GM23248 (cell line): ENCODE measurements around the gene SEMA5A. TPM values are rescaled to one million over a fixed set of nuclear protein-coding genes. Genes with fewer than 3 reads are reported as not detected.
A peak's percentile ranks its signal among the peaks of the same experiment; 100 is the strongest.

Experiments
- DNase-seq: peaks from one replicate; pipeline ENCODE4 v3.0.0-alpha.2; 2015
- H2AFZ ChIP-seq: fragments of 200-600 bp; sonication (generic); 2 replicates; pipeline ENCODE4 v1.6.1; 2016; ENCODE audit warnings: antibody characterized with exemption
- H3F3A ChIP-seq: fragments of 200-600 bp; sonication (generic); 2 replicates; pipeline ENCODE4 v1.6.1; 2016; ENCODE audit warnings: mild to moderate bottlenecking, antibody characterized with exemption, mixed run types; ENCODE audit not compliant: insufficient read depth
- H3K27ac ChIP-seq: fragments of 200-600 bp; sonication (generic); 2 replicates; pipeline ENCODE4 v1.5.1; 2016; ENCODE audit warnings: mild to moderate bottlenecking
- H3K27me3 ChIP-seq: fragments of 200-600 bp; sonication (generic); replicated peaks from 2 replicates; pipeline ENCODE4 v1.6.1; 2016; ENCODE audit warnings: mild to moderate bottlenecking; ENCODE audit not compliant: insufficient read depth
- H3K36me3 ChIP-seq: fragments of 200-600 bp; sonication (generic); 2 replicates; pipeline ENCODE4 v1.6.1; 2016; ENCODE audit warnings: low read depth, mild to moderate bottlenecking
- H3K4me1 ChIP-seq: fragments of 200-600 bp; sonication (generic); 2 replicates; pipeline ENCODE4 v1.6.1; 2016; ENCODE audit warnings: mild to moderate bottlenecking; ENCODE audit not compliant: insufficient read depth
- H3K4me2 ChIP-seq: fragments of 200-600 bp; sonication (generic); one replicate; pipeline ENCODE4 v1.6.1; 2016; ENCODE audit warnings: mild to moderate bottlenecking; ENCODE audit not compliant: unreplicated experiment
- H3K4me3 ChIP-seq: fragments of 200-600 bp; sonication (generic); 2 replicates; pipeline ENCODE4 v1.5.1; 2016; ENCODE audit warnings: mild to moderate bottlenecking
- H3K79me2 ChIP-seq: fragments of 200-600 bp; sonication (generic); 2 replicates; pipeline ENCODE4 v1.6.1; 2016; ENCODE audit warnings: mild to moderate bottlenecking; ENCODE audit not compliant: insufficient read depth
- H3K9ac ChIP-seq: fragments of 200-600 bp; sonication (generic); 2 replicates; pipeline ENCODE4 v1.6.1; 2016; ENCODE audit warnings: mild to moderate bottlenecking
- H3K9me2 ChIP-seq: fragments of 200-600 bp; sonication (generic); 2 replicates; pipeline ENCODE4 v1.6.1; 2016; ENCODE audit warnings: mixed run types, mild to moderate bottlenecking, moderate library complexity; ENCODE audit not compliant: insufficient read depth
- H3K9me3 ChIP-seq: fragments of 200-600 bp; sonication (generic); one replicate; pipeline ENCODE4 v1.6.1; 2017; ENCODE audit warnings: low read depth
- H4K20me1 ChIP-seq: fragments of 200-600 bp; sonication (generic); 2 replicates; pipeline ENCODE4 v1.6.0; 2016; ENCODE audit not compliant: insufficient read depth
- EZH2 ChIP-seq: fragments of 200-600 bp; sonication (generic); IDR thresholded peaks from 2 replicates; pipeline ENCODE4 v1.6.1; 2018; ENCODE audit warnings: antibody characterized with exemption, mild to moderate bottlenecking; ENCODE audit not compliant: insufficient read depth, poor library complexity, severe bottlenecking
- EZH2phosphoT487 ChIP-seq: fragments of 200-600 bp; sonication (generic); IDR thresholded peaks from 2 replicates; pipeline ENCODE4 v1.6.1; 2018; ENCODE audit warnings: antibody characterized with exemption, moderate library complexity, mild to moderate bottlenecking, low read depth; ENCODE audit not compliant: insufficient read depth
- WGBS, 2 experiments: methylation state at CpG; one replicate each; pipeline ENCODE4 v1.1.6; 2015 to 2017; ENCODE audit warnings: low lambda C conversion rate in 2 of 2, low coverage in 1 of 2; ENCODE audit errors: missing lambda C conversion rate in 2 of 2; 5-methylcytosine and 5-hydroxymethylcytosine counted together
- in situ Hi-C: fragments of 300-500 bp; cut with MboI; formaldehyde crosslinking; loops from 2 replicates; pipeline ENCODE4 v1.15.0; 2020
- polyA plus RNA-seq: library from polyadenylated mRNA; unstranded; fragments of >200 nt; fragmentation: Nextera tagmentation; extraction: Ambion mirVana; gene quantifications from 2 replicates; pipeline ENCODE4 v1.2.1, GENCODE V29; 2016
- total RNA-seq: library from RNA; depleted of rRNA; stranded (reverse); fragments of >200 nt; shearing (Covaris generic); gene quantifications from 2 replicates; pipeline ENCODE4 v1.2.3, GENCODE V29; 2014

The SEMA5A gene
- total and polyA plus RNA-seq, 2 experiments from 2014 or later = 33.5 to 38.2 TPM

DNA sequence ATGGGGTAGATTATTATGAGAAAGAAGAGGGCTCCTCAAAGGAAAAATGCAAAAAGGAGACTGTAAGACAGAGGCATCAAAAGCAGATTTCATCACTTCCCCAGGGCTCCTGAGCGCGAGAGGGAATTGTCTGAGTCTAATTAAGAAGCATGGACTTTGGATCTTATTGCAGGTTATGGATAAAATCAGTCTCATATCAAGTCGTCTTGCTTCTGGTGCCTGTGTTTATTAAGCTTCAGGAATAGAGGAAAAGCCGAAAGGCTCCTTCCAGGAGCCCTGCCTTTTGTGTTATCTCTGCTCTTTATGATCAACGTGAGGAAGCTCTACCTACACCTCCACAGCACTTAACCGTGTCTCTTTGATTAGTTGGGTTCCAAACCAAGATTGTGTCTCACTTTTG lies 25.0 kb upstream of the SEMA5A start:
- no peak overlapping the region for H3K27ac ChIP-seq

DNA sequence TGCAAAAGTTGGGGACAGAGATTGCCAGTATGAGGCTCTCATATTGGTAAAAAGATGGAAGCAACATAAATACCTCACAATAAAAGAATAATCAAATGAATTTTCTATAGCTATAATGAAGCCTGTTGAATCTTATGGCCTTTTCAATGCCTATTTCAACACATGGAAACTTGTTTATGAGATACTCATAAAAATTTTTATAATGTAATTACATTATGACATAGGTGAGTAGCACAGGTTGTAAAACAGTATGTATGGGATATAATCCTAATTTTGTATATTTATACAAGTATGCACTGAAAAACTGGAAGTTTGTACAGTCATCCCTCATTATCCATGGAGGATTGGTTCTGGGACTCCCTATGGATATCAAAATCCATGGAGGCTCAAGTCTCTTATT lies 21.2 kb upstream of the SEMA5A start:
- H3K9me3 ChIP-seq = no peaks in the 10 kb centered on the region
- in situ Hi-C loops = no loop called here
- no peaks in the 10 kb centered on the region; the same call in 1 of the 2 replicates for H3K9me2 ChIP-seq
- H3K36me3 ChIP-seq = no peaks in the 10 kb centered on the region
- no peaks in the 10 kb centered on the region for H3F3A ChIP-seq
- H3K27me3 ChIP-seq = peaks cover 12% of the 10 kb centered on the region; the same call in 1 of the 2 replicates
- no peak overlapping the region for H3K4me2 ChIP-seq
- no peak for DNase-seq
- no peak overlapping the region for H3K9ac ChIP-seq
- TF ChIP-seq EZH2phosphoT487 (no peak), EZH2 (no peak)
- peaks cover 5% of the 10 kb centered on the region for H3K4me1 ChIP-seq
- no peaks in the 10 kb centered on the region for H3K79me2 ChIP-seq
- no peak overlapping the region for H3K4me3 ChIP-seq
- H3K27ac ChIP-seq = no peak overlapping the region
- no peak overlapping the region for H2AFZ ChIP-seq
- no peaks in the 10 kb centered on the region for H4K20me1 ChIP-seq

More for the DNA sequence above, 25.0 kb upstream of the SEMA5A start:
- Histone ChIP-seq H3K9me3 (no peaks in the 10 kb centered on the region), H3K4me1 (no peaks in the 10 kb centered on the region), H3K4me3 (no peak overlapping the region), H2AFZ (no peak overlapping the region), H4K20me1 (no peaks in the 10 kb centered on the region), H3K36me3 (no peaks in the 10 kb centered on the region), H3K9me2 (no peaks in the 10 kb centered on the region), H3K9ac (no peak overlapping the region), H3K4me2 (no peak overlapping the region), H3K79me2 (no peaks in the 10 kb centered on the region), H3K27me3 (peaks cover 12% of the 10 kb centered on the region; the same call in 1 of the 2 replicates), H3F3A (no peaks in the 10 kb centered on the region)
- DNase-seq = no peak
- in situ Hi-C loops = no loop called here
- no peak for TF ChIP-seq EZH2
- WGBS, 2 experiments = 47 to 50% methylated on average over 6 of the region's 6 CpGs

DNA sequence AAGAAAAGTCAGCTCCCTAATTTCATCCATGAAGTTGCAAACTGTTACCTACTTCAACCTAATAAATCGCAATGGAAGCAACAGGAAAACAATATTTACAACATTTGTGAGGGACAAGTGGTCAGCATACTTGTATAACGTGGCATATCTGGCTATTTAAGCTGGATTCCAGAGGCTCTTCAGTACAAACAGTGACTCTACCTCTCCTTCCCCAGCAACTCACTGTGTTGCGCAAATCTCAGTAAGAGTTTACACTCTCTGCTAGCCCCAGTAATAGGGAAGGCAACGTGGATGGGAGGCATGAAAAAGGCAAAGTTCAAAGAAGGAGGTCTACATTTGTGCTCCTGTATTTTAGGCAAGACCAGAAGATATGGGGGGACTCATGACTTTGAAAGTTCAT lies 18.9 kb upstream of the SEMA5A start:
- H3K4me1 ChIP-seq = peaks cover 7% of the 10 kb centered on the region
- H3K9me3 ChIP-seq = no peaks in the 10 kb centered on the region
- in situ Hi-C loops = no loop called here
- 63 to 68% methylated on average over 4 of the region's 4 CpGs for WGBS, 2 experiments
- no peaks in the 10 kb centered on the region for H3K36me3 ChIP-seq
- DNase-seq = no peak
- no peak overlapping the region for H3K4me2 ChIP-seq
- no peaks in the 10 kb centered on the region for H3F3A ChIP-seq
- no peak overlapping the region for H2AFZ ChIP-seq
- TF ChIP-seq EZH2 (no peak), EZH2phosphoT487 (no peak)
- no peak overlapping the region for H3K9ac ChIP-seq
- H4K20me1 ChIP-seq = no peaks in the 10 kb centered on the region
- H3K4me3 ChIP-seq = no peak overlapping the region
- no peaks in the 10 kb centered on the region; the same call in 1 of the 2 replicates for H3K9me2 ChIP-seq
- no peak overlapping the region for H3K27ac ChIP-seq
- H3K79me2 ChIP-seq = no peaks in the 10 kb centered on the region
- peaks cover 12% of the 10 kb centered on the region; the same call in 1 of the 2 replicates for H3K27me3 ChIP-seq

GRCh38 chr5:9562141-9562540 lies 16.3 kb upstream of the SEMA5A start:
- H3K27me3 ChIP-seq = no peaks in the 10 kb centered on the region
- 0 out of 2 replicates have a peak, but pooled peaks cover 5% of the 10 kb centered on the region for H3F3A ChIP-seq
- H2AFZ ChIP-seq = no peak overlapping the region
- no peaks in the 10 kb centered on the region; the same call in 1 of the 2 replicates for H3K9me2 ChIP-seq
- H4K20me1 ChIP-seq = no peaks in the 10 kb centered on the region
- no peaks in the 10 kb centered on the region for H3K79me2 ChIP-seq
- TF ChIP-seq EZH2phosphoT487 (no peak), EZH2 (no peak)
- H3K4me2 ChIP-seq = no peak overlapping the region
- DNase-seq = peak; percentile 67
- H3K4me1 ChIP-seq = peaks cover 13% of the 10 kb centered on the region
- in situ Hi-C loops = no loop called here
- H3K9ac ChIP-seq = no peak overlapping the region
- H3K9me3 ChIP-seq = no peaks in the 10 kb centered on the region
- H3K27ac ChIP-seq = no peak overlapping the region
- no peak overlapping the region for H3K4me3 ChIP-seq
- WGBS, 2 experiments = 52 to 57% methylated on average over 7 of the region's 7 CpGs
- H3K36me3 ChIP-seq = no peaks in the 10 kb centered on the region

GRCh38 chr5:9559965-9560364 lies 14.1 kb upstream of the SEMA5A start:
- Histone ChIP-seq H4K20me1 (no peaks in the 10 kb centered on the region), H3K27me3 (no peaks in the 10 kb centered on the region), H3K36me3 (no peaks in the 10 kb centered on the region), H3K9me3 (no peaks in the 10 kb centered on the region), H3K9me2 (no peaks in the 10 kb centered on the region; the same call in 1 of the 2 replicates), H3K79me2 (no peaks in the 10 kb centered on the region), H3K4me1 (peaks cover 13% of the 10 kb centered on the region), H3K4me2 (no peak overlapping the region), H2AFZ (no peak overlapping the region), H3F3A (peaks cover 20% of the 10 kb centered on the region; the same call in 1 of the 2 replicates), H3K4me3 (no peak overlapping the region), H3K27ac (no peak overlapping the region), H3K9ac (no peak overlapping the region)
- in situ Hi-C loops = no loop called here
- TF ChIP-seq EZH2 (no peak), EZH2phosphoT487 (no peak)
- 74 to 79% methylated on average over 3 of the region's 3 CpGs for WGBS, 2 experiments
- no peak for DNase-seq
